Prostate gland (tissue), 2 donors: Measurements from ENCODE around the gene SV2C.

ENCODE experiments used
- CTCF ChIP-seq, 4 experiments: fragments of 200-600 bp in 2 of 4; fragments of 450-650 bp in 2 of 4; sonication (generic) in 2 of 4; IDR thresholded peaks; 1 replicate in 3 of 4; 2 replicates in 1 of 4; pipeline ENCODE4 v1.5.1; 2016 to 2019; ENCODE audit warnings: antibody characterized with exemption in 4 of 4, mild to moderate bottlenecking in 2 of 4, moderate library complexity in 2 of 4
- POLR2A ChIP-seq: fragments of 450-650 bp; IDR thresholded peaks from one replicate; pipeline ENCODE4 v1.6.1; 2016; ENCODE audit warnings: antibody characterized with exemption, mild to moderate bottlenecking
- POLR2AphosphoS5 ChIP-seq: sonication (generic); formaldehyde crosslinking; IDR thresholded peaks from one replicate; pipeline ENCODE4 v1.6.1; 2017; ENCODE audit warnings: antibody characterized with exemption

DNA sequence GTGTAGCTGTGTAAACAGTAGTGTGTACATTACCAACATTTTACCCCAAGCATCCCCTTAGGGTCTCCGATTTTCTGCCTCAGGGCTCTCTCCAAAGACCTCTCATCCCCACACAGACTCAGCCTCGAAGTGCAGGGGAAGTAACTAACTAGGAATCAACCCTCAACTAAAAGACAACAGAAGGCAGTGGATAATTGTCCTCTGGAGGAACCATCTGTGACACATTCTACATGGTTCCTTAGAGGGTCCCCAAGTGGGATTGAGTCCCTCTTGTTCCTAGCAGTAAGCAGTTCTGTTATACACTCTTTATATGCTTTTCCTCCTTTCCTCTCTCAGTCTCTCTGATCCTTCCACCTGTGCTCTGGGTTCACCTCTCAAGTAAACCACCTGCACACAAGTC is 157.2 kb downstream of the SV2C start:
- TF ChIP-seq POLR2A (no peak), CTCF (IDR thresholded peaks at IDR 0.05) (no peak), POLR2AphosphoS5 (no peak)
